DOHH2 (cell line): ENCODE data around the gene NELFE.
"Not testable (repeated sequence)": the region's sequence is repeated elsewhere in the genome, so short reads cannot be mapped to it uniquely, and the experiment has no call there.

Experiments
- H3F3A ChIP-seq: fragments of 200-600 bp; sonication (generic), shearing (Covaris generic); 2 replicates; pipeline ENCODE4 v1.6.0; 2016; ENCODE audit warnings: antibody characterized with exemption, mild to moderate bottlenecking; ENCODE audit not compliant: control insufficient read depth, insufficient read depth
- H3K27ac ChIP-seq: fragments of 200-600 bp; sonication (generic); 2 replicates; pipeline ENCODE4 v1.5.1; 2014; ENCODE audit warnings: low read depth, mild to moderate bottlenecking, low read length, moderate library complexity
- H3K27me3 ChIP-seq: fragments of 200-600 bp; sonication (generic); 2 replicates; pipeline ENCODE4 v1.6.1; 2014; ENCODE audit warnings: mild to moderate bottlenecking, low read length, mixed read lengths; ENCODE audit not compliant: control insufficient read depth
- H3K36me3 ChIP-seq: fragments of 200-600 bp; sonication (generic); 2 replicates; pipeline ENCODE4 v1.6.1; 2014; ENCODE audit warnings: mild to moderate bottlenecking, low read length, moderate library complexity, mixed read lengths; ENCODE audit not compliant: control insufficient read depth
- H3K4me1 ChIP-seq: fragments of 200-600 bp; sonication (generic); 2 replicates; pipeline ENCODE4 v1.6.1; 2014; ENCODE audit warnings: mild to moderate bottlenecking, low read length, mixed read lengths; ENCODE audit not compliant: control insufficient read depth
- H3K4me2 ChIP-seq: fragments of 200-600 bp; sonication (generic); 2 replicates; pipeline ENCODE4 v1.6.0; 2014; ENCODE audit warnings: mild to moderate bottlenecking, low read length, moderate library complexity
- H3K4me3 ChIP-seq: fragments of 200-600 bp; sonication (generic); 2 replicates; pipeline ENCODE4 v1.5.1; 2014; ENCODE audit warnings: mild to moderate bottlenecking, low read length, mixed read lengths
- H3K79me2 ChIP-seq: fragments of 200-600 bp; sonication (generic); 2 replicates; pipeline ENCODE4 v1.6.1; 2014; ENCODE audit warnings: mild to moderate bottlenecking, low read length, mixed read lengths; ENCODE audit not compliant: control insufficient read depth
- H3K9me2 ChIP-seq: fragments of 200-600 bp; sonication (generic); replicated peaks from 2 replicates; pipeline ENCODE4 v1.6.1; 2014; ENCODE audit warnings: mild to moderate bottlenecking, low read length, mixed read lengths; ENCODE audit not compliant: control insufficient read depth
- H3K9me3 ChIP-seq: fragments of 200-600 bp; sonication (generic); 2 replicates; pipeline ENCODE4 v1.6.1; 2014; ENCODE audit warnings: antibody characterized with exemption, low read length, mixed read lengths; ENCODE audit not compliant: control insufficient read depth, insufficient read depth
- H4K20me1 ChIP-seq: fragments of 200-600 bp; sonication (generic); 2 replicates; pipeline ENCODE4 v1.6.0; 2014; ENCODE audit warnings: low read depth, mild to moderate bottlenecking, antibody characterized with exemption, low read length, moderate library complexity; ENCODE audit not compliant: control insufficient read depth, insufficient read depth

The NELFE gene

DNA sequence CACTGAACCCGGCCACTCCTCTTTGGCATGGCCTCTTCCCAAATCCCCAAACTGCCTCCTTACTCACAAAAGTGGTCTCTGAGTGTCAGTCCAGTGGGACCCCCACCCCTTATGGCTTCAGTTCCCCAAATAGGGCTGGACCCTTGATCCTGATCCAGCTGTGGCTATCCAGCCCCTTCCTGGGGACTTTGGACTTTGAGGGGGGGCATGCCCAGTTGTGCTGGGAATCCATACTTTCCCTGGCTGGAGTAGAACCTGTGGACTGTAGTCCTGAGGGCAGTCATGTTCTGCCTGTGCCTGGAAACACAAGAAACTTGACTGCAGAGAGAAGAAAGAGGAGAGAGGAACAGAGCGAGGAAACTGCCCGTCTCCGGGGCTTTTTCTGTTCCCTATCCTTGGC lies 45.6 kb upstream of the NELFE start:
- not testable (repeated sequence) for H3K4me3 ChIP-seq, H3K27me3 ChIP-seq, H3K27ac ChIP-seq, H3K79me2 ChIP-seq, H4K20me1 ChIP-seq, H3K36me3 ChIP-seq, H3K9me3 ChIP-seq, H3K4me2 ChIP-seq, H3K4me1 ChIP-seq, H3K9me2 ChIP-seq, H3F3A ChIP-seq

GRCh38 chr6:32003301-32003700 lies 44.5 kb upstream of the NELFE start:
- H3K4me3 ChIP-seq, H3K27ac ChIP-seq, H3K27me3 ChIP-seq, H3K4me1 ChIP-seq, H3K79me2 ChIP-seq, H3F3A ChIP-seq, H3K9me3 ChIP-seq, H3K4me2 ChIP-seq, H4K20me1 ChIP-seq, H3K36me3 ChIP-seq, H3K9me2 ChIP-seq: not testable (repeated sequence)

- H3K9me2 ChIP-seq, H3K4me3 ChIP-seq, H3K27ac ChIP-seq, H3K4me1 ChIP-seq, H3K4me2 ChIP-seq, H3K79me2 ChIP-seq, H3F3A ChIP-seq, H4K20me1 ChIP-seq, H3K9me3 ChIP-seq, H3K36me3 ChIP-seq, H3K27me3 ChIP-seq: not testable (repeated sequence)
These were observed 43.9 kb upstream of the NELFE start for GRCh38 chr6:32002546-32003268.

GRCh38 chr6:31996385-31996784 lies 37.6 kb upstream of the NELFE start:
- H3K9me3 ChIP-seq, H3K4me2 ChIP-seq, H3K4me1 ChIP-seq, H3K27me3 ChIP-seq, H3K27ac ChIP-seq, H3F3A ChIP-seq, H3K36me3 ChIP-seq, H3K9me2 ChIP-seq, H4K20me1 ChIP-seq, H3K79me2 ChIP-seq, H3K4me3 ChIP-seq: not testable (repeated sequence)

DNA sequence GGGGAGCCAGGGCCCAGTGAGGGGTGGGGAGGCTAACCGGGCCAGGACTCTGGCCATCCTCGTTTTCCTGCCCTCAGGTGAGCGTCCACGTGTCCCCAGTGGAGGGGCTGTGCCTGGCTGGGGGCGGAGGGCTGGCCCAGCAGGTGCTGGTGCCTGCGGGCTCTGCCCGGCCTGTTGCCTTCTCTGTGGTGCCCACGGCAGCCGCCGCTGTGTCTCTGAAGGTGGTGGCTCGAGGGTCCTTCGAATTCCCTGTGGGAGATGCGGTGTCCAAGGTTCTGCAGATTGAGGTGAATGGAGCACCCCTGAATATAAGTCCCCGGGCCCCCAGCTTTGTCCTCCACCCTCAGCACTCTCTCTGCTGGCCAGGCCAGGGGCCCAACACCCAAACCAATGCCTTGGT lies 35.6 kb upstream of the NELFE start:
- H3K27me3 ChIP-seq, H3K79me2 ChIP-seq, H4K20me1 ChIP-seq: not testable (repeated sequence)

DNA sequence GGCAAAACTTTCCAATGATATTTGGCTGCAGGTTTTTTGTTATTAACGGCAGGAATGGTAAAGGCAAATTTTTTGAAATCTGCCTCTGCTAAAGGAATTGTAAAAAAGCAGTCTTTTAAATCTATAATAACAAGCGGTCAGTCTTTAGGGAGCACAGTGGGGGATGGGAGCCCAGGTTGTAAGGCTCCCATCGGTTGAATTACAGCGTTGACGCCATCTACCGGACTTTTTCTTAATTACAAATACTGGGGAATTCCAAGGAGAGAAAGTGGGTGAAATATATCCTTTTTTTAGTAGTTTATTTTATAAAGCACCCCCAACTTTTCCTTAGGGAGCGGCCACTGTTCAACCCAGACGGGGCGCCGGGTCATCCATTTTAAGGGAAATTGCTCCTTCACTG lies 30.6 kb upstream of the NELFE start:
- not testable (repeated sequence) for H3F3A ChIP-seq, H3K4me3 ChIP-seq, H3K27ac ChIP-seq, H3K79me2 ChIP-seq, H3K9me2 ChIP-seq, H4K20me1 ChIP-seq, H3K4me1 ChIP-seq, H3K9me3 ChIP-seq, H3K36me3 ChIP-seq, H3K27me3 ChIP-seq, H3K4me2 ChIP-seq

More for the DNA sequence above, 35.6 kb upstream of the NELFE start:
- H3K4me2 ChIP-seq, H3K9me3 ChIP-seq, H3K4me1 ChIP-seq, H3K36me3 ChIP-seq, H3F3A ChIP-seq, H3K9me2 ChIP-seq, H3K27ac ChIP-seq, H3K4me3 ChIP-seq: not testable (repeated sequence)

DNA sequence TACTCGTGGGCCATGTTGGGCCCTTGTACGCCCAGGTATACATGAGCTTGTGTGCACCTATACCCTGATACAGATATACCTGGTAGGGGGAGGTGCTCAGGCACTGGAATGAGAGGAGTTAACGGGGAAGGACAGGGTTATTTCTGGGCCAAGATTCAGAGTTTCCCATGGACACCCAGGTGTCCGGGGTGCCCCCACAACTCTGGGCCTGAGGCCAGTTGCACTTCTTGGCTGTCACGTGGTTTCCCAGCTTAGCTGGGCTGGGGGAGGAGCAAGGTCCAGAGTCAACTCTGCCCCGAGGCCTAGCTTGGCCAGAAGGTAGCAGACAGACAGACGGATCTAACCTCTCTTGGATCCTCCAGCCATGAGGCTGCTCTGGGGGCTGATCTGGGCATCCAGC lies 23.0 kb upstream of the NELFE start, which contains the start of gene C4A:
Gene C4A (plus strand): TSS at position 314 of the 400 bp plus-strand sequence. CDS start 51 bp downstream, at position 365.
- H3K27me3 ChIP-seq, H3K4me1 ChIP-seq, H3K9me3 ChIP-seq, H3K36me3 ChIP-seq, H3K79me2 ChIP-seq, H3K4me2 ChIP-seq, H3K27ac ChIP-seq, H4K20me1 ChIP-seq, H3K9me2 ChIP-seq, H3F3A ChIP-seq, H3K4me3 ChIP-seq: not testable (repeated sequence)

GRCh38 chr6:31980998-31981397 lies 22.2 kb upstream of the NELFE start:
- H3K9me3 ChIP-seq, H3K27ac ChIP-seq, H3K4me2 ChIP-seq, H4K20me1 ChIP-seq, H3K4me1 ChIP-seq, H3K4me3 ChIP-seq, H3K9me2 ChIP-seq, H3K27me3 ChIP-seq, H3K36me3 ChIP-seq, H3K79me2 ChIP-seq, H3F3A ChIP-seq: not testable (repeated sequence)
